Astrocyte (in vitro differentiated cells and primary cell): Measurements from ENCODE around the gene C19orf33. TPM values are rescaled to one million over a fixed set of nuclear protein-coding genes. Genes with fewer than 3 reads are reported as not detected.

Experiments
- DNase-seq: peaks from one replicate; pipeline ENCODE4 v3.0.0-alpha.2; 2010; ENCODE audit warnings: low read depth
- FAIRE-seq: peaks from 2 replicates; lab custom pipeline; 2011; peaks lifted over from hg19 to GRCh38; lab: Jason Lieb, UNC
- H2AFZ ChIP-seq: 2 replicates; pipeline ENCODE4 v1.6.0; 2012; ENCODE audit warnings: low read depth, low read length, inconsistent platforms
- H3K27ac ChIP-seq: 2 replicates; pipeline ENCODE4 v1.5.1; 2011; ENCODE audit warnings: low read depth, low read length, inconsistent platforms
- H3K27me3 ChIP-seq: 2 replicates; pipeline ENCODE4 v1.6.0; 2011; ENCODE audit warnings: low read length, inconsistent platforms; ENCODE audit not compliant: insufficient read depth
- H3K36me3 ChIP-seq: 2 replicates; pipeline ENCODE4 v1.5.1; 2011; ENCODE audit warnings: low read length, inconsistent platforms; ENCODE audit not compliant: insufficient read depth
- H3K4me1 ChIP-seq: 2 replicates; pipeline ENCODE4 v1.5.1; 2011; ENCODE audit warnings: low read length, inconsistent platforms; ENCODE audit not compliant: insufficient read depth
- H3K4me2 ChIP-seq: 2 replicates; pipeline ENCODE4 v1.6.0; 2012; ENCODE audit warnings: low read length, inconsistent platforms
- H3K4me3 ChIP-seq: 2 replicates; pipeline ENCODE4 v1.5.1; 2011; ENCODE audit warnings: low read depth, mild to moderate bottlenecking, low read length, inconsistent platforms; ENCODE audit not compliant: insufficient read depth
- H3K79me2 ChIP-seq: 2 replicates; pipeline ENCODE4 v1.6.0; 2012; ENCODE audit warnings: mild to moderate bottlenecking, low read length, inconsistent platforms; ENCODE audit not compliant: insufficient read depth
- H3K9ac ChIP-seq: 2 replicates; pipeline ENCODE4 v1.6.0; 2012; ENCODE audit warnings: mild to moderate bottlenecking, low read length, inconsistent platforms
- H3K9me3 ChIP-seq: 2 replicates; pipeline ENCODE4 v1.5.1; 2012; ENCODE audit warnings: low read depth, mild to moderate bottlenecking, low read length, inconsistent platforms; ENCODE audit not compliant: insufficient read depth
- H4K20me1 ChIP-seq: 2 replicates; pipeline ENCODE4 v1.6.0; 2012; ENCODE audit warnings: low read length, inconsistent platforms; ENCODE audit not compliant: insufficient read depth
- H3K27ac Mint-ChIP-seq: one replicate; pipeline ENCODE4 v1.8.0; 2021; ENCODE audit warnings: mild to moderate bottlenecking, mixed read lengths; ENCODE audit not compliant: unreplicated experiment
- H3K27me3 Mint-ChIP-seq: one replicate; pipeline ENCODE4 v1.8.0; 2021; ENCODE audit warnings: low read depth, mixed read lengths; ENCODE audit not compliant: unreplicated experiment
- H3K36me3 Mint-ChIP-seq: one replicate; pipeline ENCODE4 v1.8.0; 2021; ENCODE audit warnings: low read depth, mixed read lengths; ENCODE audit not compliant: unreplicated experiment
- H3K4me1 Mint-ChIP-seq: one replicate; pipeline ENCODE4 v1.8.0; 2021; ENCODE audit warnings: low read depth, mixed read lengths; ENCODE audit not compliant: unreplicated experiment
- H3K4me3 Mint-ChIP-seq: one replicate; pipeline ENCODE4 v1.8.0; 2021; ENCODE audit warnings: mild to moderate bottlenecking, moderate library complexity, mixed read lengths; ENCODE audit not compliant: unreplicated experiment
- H3K9me3 Mint-ChIP-seq: one replicate; pipeline ENCODE4 v1.8.0; 2021; ENCODE audit warnings: mild to moderate bottlenecking, mixed read lengths; ENCODE audit not compliant: unreplicated experiment
- EZH2 ChIP-seq: IDR thresholded peaks from 2 replicates; pipeline ENCODE4 v1.6.1; 2012; ENCODE audit warnings: mild to moderate bottlenecking, low read length, inconsistent platforms; ENCODE audit not compliant: insufficient read depth
- total RNA-seq: library from RNA; stranded (reverse); gene quantifications from 2 replicates; pipeline ENCODE4 v1.2.1, GENCODE V29; 2021
- TF ChIP-seq, protein P1 (sequence below): IDR thresholded peaks from 2 replicates; pipeline ENCODE4 v1.5.1; 2011; ENCODE audit warnings: low read depth, mild to moderate bottlenecking, inconsistent platforms, low read length, moderate library complexity; ENCODE audit not compliant: insufficient read depth

The C19orf33 gene
- total RNA-seq, 1 donor from 2014 or later: 5.8 TPM

DNA sequence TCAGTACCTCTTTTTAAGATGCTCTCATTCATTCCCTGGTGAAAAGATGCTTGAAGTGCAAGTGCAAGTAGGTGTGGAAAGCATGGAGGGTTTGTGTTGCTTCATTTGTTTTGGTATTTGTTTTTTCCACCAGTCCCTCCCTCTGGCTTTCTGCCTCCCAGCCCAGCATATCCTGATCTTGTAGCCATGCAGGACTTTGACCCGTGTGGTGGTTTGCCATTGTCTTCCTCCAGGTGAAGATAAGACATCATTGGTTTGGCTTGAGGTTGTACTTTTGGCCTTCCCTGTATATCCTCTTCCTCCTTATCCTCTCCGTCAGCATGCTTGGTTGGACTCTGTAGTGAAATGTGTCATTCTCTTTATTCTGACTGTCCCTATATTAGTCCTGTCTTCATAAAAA lies 30.6 kb upstream of the C19orf33 start:
- Histone ChIP-seq H3K9ac (no peak overlapping the region), H3K9me3 (no peaks in the 10 kb centered on the region), H3K27ac (no peak overlapping the region), H2AFZ (no peak overlapping the region), H3K4me3 (no peak overlapping the region), H3K79me2 (no peaks in the 10 kb centered on the region), H3K36me3 (no peaks in the 10 kb centered on the region), H3K4me2 (no peak overlapping the region), H3K27me3 (no peaks in the 10 kb centered on the region), H4K20me1 (no peaks in the 10 kb centered on the region), H3K4me1 (peaks cover 23% of the 10 kb centered on the region)
- no peaks in the 10 kb centered on the region for H3K27me3 Mint-ChIP-seq
- no peak for TF ChIP-seq EZH2
- TF ChIP-seq, protein P1, sequence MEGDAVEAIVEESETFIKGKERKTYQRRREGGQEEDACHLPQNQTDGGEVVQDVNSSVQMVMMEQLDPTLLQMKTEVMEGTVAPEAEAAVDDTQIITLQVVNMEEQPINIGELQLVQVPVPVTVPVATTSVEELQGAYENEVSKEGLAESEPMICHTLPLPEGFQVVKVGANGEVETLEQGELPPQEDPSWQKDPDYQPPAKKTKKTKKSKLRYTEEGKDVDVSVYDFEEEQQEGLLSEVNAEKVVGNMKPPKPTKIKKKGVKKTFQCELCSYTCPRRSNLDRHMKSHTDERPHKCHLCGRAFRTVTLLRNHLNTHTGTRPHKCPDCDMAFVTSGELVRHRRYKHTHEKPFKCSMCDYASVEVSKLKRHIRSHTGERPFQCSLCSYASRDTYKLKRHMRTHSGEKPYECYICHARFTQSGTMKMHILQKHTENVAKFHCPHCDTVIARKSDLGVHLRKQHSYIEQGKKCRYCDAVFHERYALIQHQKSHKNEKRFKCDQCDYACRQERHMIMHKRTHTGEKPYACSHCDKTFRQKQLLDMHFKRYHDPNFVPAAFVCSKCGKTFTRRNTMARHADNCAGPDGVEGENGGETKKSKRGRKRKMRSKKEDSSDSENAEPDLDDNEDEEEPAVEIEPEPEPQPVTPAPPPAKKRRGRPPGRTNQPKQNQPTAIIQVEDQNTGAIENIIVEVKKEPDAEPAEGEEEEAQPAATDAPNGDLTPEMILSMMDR: no peak
- no peak overlapping the region for H3K27ac Mint-ChIP-seq
- H3K4me3 Mint-ChIP-seq: no peak overlapping the region
- no peak for FAIRE-seq
- H3K9me3 Mint-ChIP-seq: no peaks in the 10 kb centered on the region
- no peak for DNase-seq
- peaks cover 2% of the 10 kb centered on the region for H3K36me3 Mint-ChIP-seq
- H3K4me1 Mint-ChIP-seq: peaks cover 23% of the 10 kb centered on the region

DNA sequence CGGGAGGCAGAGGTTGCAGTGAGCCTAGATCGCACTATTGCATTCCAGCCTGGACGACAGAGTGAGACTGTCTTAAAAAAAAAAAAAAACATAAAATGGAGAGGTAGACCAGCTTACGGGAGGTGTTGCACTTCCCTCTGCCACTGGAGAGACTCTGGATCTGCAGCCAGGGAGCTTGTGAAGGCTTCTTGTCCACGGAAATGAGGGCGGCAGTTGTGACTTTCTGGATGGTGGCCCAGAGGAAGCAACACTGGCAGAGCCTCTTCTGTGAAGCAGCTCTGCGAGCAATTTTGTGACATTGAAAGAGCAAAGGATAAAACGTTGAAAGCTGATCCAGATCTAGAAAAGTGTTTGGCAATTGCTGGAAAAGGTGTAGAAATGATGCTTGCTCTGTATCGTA lies 29.3 kb upstream of the C19orf33 start:
- Histone ChIP-seq H2AFZ (no peak overlapping the region), H3K9me3 (no peaks in the 10 kb centered on the region), H3K27ac (no peak overlapping the region), H4K20me1 (no peaks in the 10 kb centered on the region), H3K4me2 (no peak overlapping the region), H3K9ac (no peak overlapping the region), H3K4me1 (peaks cover 23% of the 10 kb centered on the region), H3K36me3 (no peaks in the 10 kb centered on the region), H3K27me3 (no peaks in the 10 kb centered on the region), H3K4me3 (no peak overlapping the region), H3K79me2 (no peaks in the 10 kb centered on the region)
- DNase-seq (no peak), FAIRE-seq (no peak)
- Mint-ChIP-seq H3K4me1 (peaks cover 26% of the 10 kb centered on the region), H3K27me3 (no peaks in the 10 kb centered on the region), H3K27ac (no peak overlapping the region), H3K4me3 (no peak overlapping the region), H3K36me3 (peaks cover 2% of the 10 kb centered on the region), H3K9me3 (no peaks in the 10 kb centered on the region)
- TF ChIP-seq EZH2: no peak
- TF ChIP-seq, protein P1: no peak

DNA sequence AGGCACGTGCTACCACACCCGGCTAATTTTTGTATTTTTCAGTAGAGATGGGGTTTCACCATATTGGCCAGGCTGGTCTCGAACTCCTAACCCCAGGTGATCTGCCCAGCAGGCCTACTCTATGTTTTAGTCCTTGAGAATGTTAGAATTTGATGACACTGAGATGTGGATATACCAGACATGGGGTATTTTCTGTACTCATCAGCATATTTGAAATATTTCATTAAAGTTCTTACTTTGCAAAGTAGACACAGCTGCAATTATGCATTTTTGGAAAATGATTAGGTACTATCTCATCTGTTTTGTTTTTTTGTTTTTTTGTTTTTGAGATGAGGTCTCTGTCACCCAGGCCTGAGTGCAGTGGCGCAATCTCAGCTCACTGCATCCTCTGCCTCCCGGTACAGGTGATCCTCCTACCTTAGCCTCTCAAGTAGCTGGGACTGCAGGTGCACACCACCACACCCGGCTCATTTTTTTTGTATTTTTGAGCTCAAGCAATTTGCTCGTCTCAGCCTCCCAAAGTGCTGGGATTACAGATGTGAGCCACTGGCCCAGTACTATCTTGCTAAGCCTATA lies 27.0 kb upstream of the C19orf33 start:
- Histone ChIP-seq H3K4me1 (peaks cover 10% of the 10 kb centered on the region), H3K9me3 (no peaks in the 10 kb centered on the region), H3K4me3 (no peak overlapping the region), H3K9ac (no peak overlapping the region), H3K27ac (no peak overlapping the region), H4K20me1 (no peaks in the 10 kb centered on the region), H3K4me2 (no peak overlapping the region), H3K36me3 (no peaks in the 10 kb centered on the region), H2AFZ (no peak overlapping the region), H3K27me3 (no peaks in the 10 kb centered on the region), H3K79me2 (no peaks in the 10 kb centered on the region)
- H3K36me3 Mint-ChIP-seq: no peaks in the 10 kb centered on the region
- no peak for FAIRE-seq
- H3K4me3 Mint-ChIP-seq: no peak overlapping the region
- H3K9me3 Mint-ChIP-seq: no peaks in the 10 kb centered on the region
- TF ChIP-seq EZH2: no peak
- TF ChIP-seq, protein P1: no peak
- DNase-seq: no peak
- H3K27ac Mint-ChIP-seq: no peak overlapping the region
- H3K27me3 Mint-ChIP-seq: no peaks in the 10 kb centered on the region
- H3K4me1 Mint-ChIP-seq: peaks cover 14% of the 10 kb centered on the region
